GM18499 (cell line): ENCODE measurements around the gene RYR2.

Experiments
- ATAC-seq: cut with Tn5 transposase; IDR thresholded peaks from one replicate; pipeline ENCODE4 v1.9.1; 2021; ENCODE audit warnings: moderate number of reproducible peaks; ENCODE audit not compliant: insufficient read depth, unreplicated experiment

RYR2 gene

GRCh38 chr1:237685551-237685950, 643.6 kb downstream of the RYR2 start:
- ATAC-seq = no peak

- ATAC-seq = no peak
Measured at GRCh38 chr1:237687804-237688203, 645.8 kb downstream of the RYR2 start.

- no peak for ATAC-seq
Measured at GRCh38 chr1:237690656-237691055, 648.7 kb downstream of the RYR2 start.

GRCh38 chr1:237692255-237692654, 650.3 kb downstream of the RYR2 start:
- ATAC-seq = no peak

GRCh38 chr1:237695878-237696277, 653.9 kb downstream of the RYR2 start:
- ATAC-seq = no peak

- no peak for ATAC-seq
Measured at GRCh38 chr1:237700181-237700580, 658.2 kb downstream of the RYR2 start.

- ATAC-seq = no peak
Measured at GRCh38 chr1:237701534-237701933, 659.5 kb downstream of the RYR2 start.

GRCh38 chr1:237702161-237702560, 660.2 kb downstream of the RYR2 start:
- ATAC-seq = no peak

GRCh38 chr1:237705462-237705861, 663.5 kb downstream of the RYR2 start:
- no peak for ATAC-seq

- ATAC-seq = no peak
Measured at GRCh38 chr1:237709355-237709754, 667.4 kb downstream of the RYR2 start.

GRCh38 chr1:237711281-237711680, 669.3 kb downstream of the RYR2 start:
- ATAC-seq = no peak

- no peak for ATAC-seq
Measured at GRCh38 chr1:237712082-237712481, 670.1 kb downstream of the RYR2 start.

GRCh38 chr1:237712586-237713157, 670.7 kb downstream of the RYR2 start:
- ATAC-seq = no peak

- no peak for ATAC-seq
Measured at GRCh38 chr1:237713916-237714315, 671.9 kb downstream of the RYR2 start.

GRCh38 chr1:237717106-237717505, 675.1 kb downstream of the RYR2 start:
- ATAC-seq = no peak

- ATAC-seq = no peak
Measured at GRCh38 chr1:237730826-237731350, 688.9 kb downstream of the RYR2 start.

GRCh38 chr1:237732657-237733056, 690.7 kb downstream of the RYR2 start:
- ATAC-seq = no peak

GRCh38 chr1:237736372-237737029, 694.5 kb downstream of the RYR2 start:
- no peak for ATAC-seq

- no peak for ATAC-seq
Measured at GRCh38 chr1:237737448-237737847, 695.5 kb downstream of the RYR2 start.

GRCh38 chr1:237737938-237738610, 696.1 kb downstream of the RYR2 start:
- ATAC-seq = no peak

- ATAC-seq = no peak
Measured at GRCh38 chr1:237740846-237741245, 698.9 kb downstream of the RYR2 start.
